ENCODE results near the gene SLC13A3.

- TF ChIP-seq CTCF (IDR thresholded peaks at IDR 0.05; ENCODE audit: low read length) = no peak
- TF ChIP-seq EZH2 (IDR thresholded peaks at IDR 0.05; ENCODE audit: borderline replicate concordance, low read length) = no peak
Observed at GRCh38 chr20:46665602-46666001, 14.3 kb upstream of the SLC13A3 start.

All from OCI-LY1 (cell line).